ENCODE data around the gene TTC7B. TPM values are rescaled to one million over a fixed set of nuclear protein-coding genes. Genes with fewer than 3 reads are reported as not detected.

TTC7B gene
- total and polyA plus RNA-seq, 2 of the 8 experiments (the other 6 are each of a cell fraction or from before 2014, with no cell fraction given) = 23.7 to 34.0 TPM

- TF ChIP-seq ATF3 (IDR thresholded peaks at IDR 0.05; ENCODE audit: insufficient read depth, low read depth, low read length) (no peak), HDAC2 (IDR thresholded peaks at IDR 0.05; ENCODE audit: borderline replicate concordance in 1 of 2, low read depth in 2 of 2, low read length in 2 of 2) (no peak), CHD7 (IDR thresholded peaks at IDR 0.05; ENCODE audit: insufficient replicate concordance, low read length) (no peak)
Observed at GRCh38 chr14:90533591-90534021, 282.6 kb downstream of the TTC7B start (continued).
